SK-N-SH treated with all-trans-retinoic acid at 6 μM for 48 hours (cell line): Measurements from ENCODE around the gene NCK2.

Experiments
- ATAC-seq: fragments of 200-7000 bp; cut with Tn5 transposase; 3 replicates; pipeline ENCODE4 v1.9.1; 2020; ENCODE audit warnings: mild to moderate bottlenecking, moderate library complexity
- ARNTL ChIP-seq: fragments of 450-650 bp; formaldehyde crosslinking; IDR thresholded peaks from 2 replicates; pipeline ENCODE4 v1.5.0; 2020; ENCODE audit warnings: low read depth, mild to moderate bottlenecking, moderate library complexity, borderline replicate concordance
- BACH2 ChIP-seq: fragments of 250-450 bp; sonication (Bioruptor Pico); IDR thresholded peaks from 2 replicates; pipeline ENCODE4 v1.9.0; 2021; ENCODE audit warnings: mild to moderate bottlenecking, borderline replicate concordance
- CREB5 ChIP-seq: fragments of 250-450 bp; sonication (Bioruptor Pico); IDR thresholded peaks from 2 replicates; pipeline ENCODE4 v1.5.1; 2020; ENCODE audit warnings: low read depth, mild to moderate bottlenecking, moderate library complexity
- CSDC2 ChIP-seq: fragments of 250-450 bp; sonication (Bioruptor Pico); IDR thresholded peaks from 2 replicates; pipeline ENCODE4 v1.5.0; 2020; ENCODE audit warnings: mild to moderate bottlenecking, moderate library complexity
- CSRNP3 ChIP-seq: fragments of 250-450 bp; sonication (Bioruptor Pico); IDR thresholded peaks from 2 replicates; pipeline ENCODE4 v1.5.1; 2021; ENCODE audit warnings: mild to moderate bottlenecking, moderate library complexity
- ESRRG ChIP-seq: fragments of 250-450 bp; sonication (Bioruptor Pico); IDR thresholded peaks from 2 replicates; pipeline ENCODE4 v1.6.1; 2021; ENCODE audit warnings: mild to moderate bottlenecking
- ISL1 ChIP-seq: fragments of 250-450 bp; sonication (Bioruptor Pico); IDR thresholded peaks from 2 replicates; pipeline ENCODE4 v2.1.2; 2022; ENCODE audit warnings: mild to moderate bottlenecking, moderate library complexity
- OSR1 ChIP-seq: fragments of 250-450 bp; sonication (Bioruptor Pico); IDR thresholded peaks from 2 replicates; pipeline ENCODE4 v1.8.0; 2022; ENCODE audit warnings: moderate library complexity, mild to moderate bottlenecking, inconsistent platforms
- PATZ1 ChIP-seq: fragments of 250-450 bp; sonication (Bioruptor Pico); IDR thresholded peaks from 2 replicates; pipeline ENCODE4 v1.8.0; 2020; ENCODE audit warnings: mild to moderate bottlenecking, moderate library complexity, borderline replicate concordance
- POU6F1 ChIP-seq: fragments of 250-450 bp; sonication (Bioruptor Pico); IDR thresholded peaks from 2 replicates; pipeline ENCODE4 v1.8.0; 2021; ENCODE audit warnings: low read depth, mild to moderate bottlenecking, moderate library complexity, borderline replicate concordance
- PPARA ChIP-seq: fragments of 250-450 bp; sonication (Bioruptor Pico); IDR thresholded peaks from 2 replicates; pipeline ENCODE4 v1.5.0; 2020; ENCODE audit warnings: mild to moderate bottlenecking, borderline replicate concordance
- RARB ChIP-seq: fragments of 250-450 bp; sonication (Bioruptor Pico); IDR thresholded peaks from 2 replicates; pipeline ENCODE4 v1.8.0; 2021; ENCODE audit warnings: mild to moderate bottlenecking, moderate library complexity
- SNAI2 ChIP-seq: fragments of 250-450 bp; sonication (Bioruptor Pico); IDR thresholded peaks from 2 replicates; pipeline ENCODE4 v1.5.0; 2020; ENCODE audit warnings: mild to moderate bottlenecking, moderate library complexity
- TCF4 ChIP-seq: fragments of 250-450 bp; sonication (Bioruptor Pico); IDR thresholded peaks from 2 replicates; pipeline ENCODE4 v1.8.0; 2021; ENCODE audit warnings: mild to moderate bottlenecking, moderate library complexity, borderline replicate concordance
- TOX ChIP-seq: fragments of 250-450 bp; sonication (Bioruptor Pico); IDR thresholded peaks from 2 replicates; pipeline ENCODE4 v1.8.0; 2021; ENCODE audit warnings: mild to moderate bottlenecking, moderate library complexity, borderline replicate concordance
- TSHZ2 ChIP-seq: fragments of 250-450 bp; sonication (Bioruptor Pico); IDR thresholded peaks from 2 replicates; pipeline ENCODE4 v1.5.0; 2020; ENCODE audit warnings: mild to moderate bottlenecking, moderate library complexity
- ZC3H10 ChIP-seq: fragments of 250-450 bp; sonication (Bioruptor Pico); IDR thresholded peaks from 2 replicates; pipeline ENCODE4 v1.5.1; 2021; ENCODE audit warnings: mild to moderate bottlenecking, moderate library complexity
- ZFP3 ChIP-seq: fragments of 250-450 bp; sonication (Bioruptor Pico); IDR thresholded peaks from 2 replicates; pipeline ENCODE4 v1.5.0; 2020; ENCODE audit warnings: mild to moderate bottlenecking, moderate library complexity
- ZFP30 ChIP-seq: fragments of 450-650 bp; formaldehyde crosslinking; IDR thresholded peaks from 2 replicates; pipeline ENCODE4 v1.5.0; 2022; ENCODE audit warnings: mild to moderate bottlenecking, moderate library complexity
- ZNF565 ChIP-seq: fragments of 450-650 bp; formaldehyde crosslinking; conservative IDR thresholded peaks from 2 replicates; pipeline ENCODE4 v1.5.0; 2020; ENCODE audit warnings: low read depth, mild to moderate bottlenecking, moderate library complexity
- ZNF70 ChIP-seq: fragments of 450-650 bp; formaldehyde crosslinking; IDR thresholded peaks from 2 replicates; pipeline ENCODE4 v1.5.0; 2020; ENCODE audit warnings: mild to moderate bottlenecking, moderate library complexity
- ZNF8 ChIP-seq: fragments of 450-650 bp; formaldehyde crosslinking; IDR thresholded peaks from 2 replicates; pipeline ENCODE4 v1.5.0; 2020; ENCODE audit warnings: mild to moderate bottlenecking, moderate library complexity

Gene NCK2

GRCh38 chr2:105722726-105723297 is 21.9 kb upstream of the NCK2 start:
- ATAC-seq: no peak
- TF ChIP-seq TSHZ2 (CRISPR knock-in tag) (no peak), PPARA (no peak), ZNF70 (CRISPR knock-in tag) (no peak), ZFP3 (CRISPR knock-in tag) (no peak), RARB (CRISPR knock-in tag) (no peak), ZFP30 (no peak), OSR1 (CRISPR knock-in tag) (no peak), ARNTL (CRISPR knock-in tag) (no peak), POU6F1 (CRISPR knock-in tag) (no peak)

- ATAC-seq: no peak
- TF ChIP-seq RARB (CRISPR knock-in tag): no peak
- TF ChIP-seq PPARA: no peak
- no peak for TF ChIP-seq ZFP30
- TF ChIP-seq CSRNP3 (CRISPR knock-in tag): no peak
- no peak for TF ChIP-seq SNAI2 (CRISPR knock-in tag)
- no peak for TF ChIP-seq POU6F1 (CRISPR knock-in tag)
- no peak for TF ChIP-seq ESRRG (CRISPR knock-in tag)
- no peak for TF ChIP-seq PATZ1
- TF ChIP-seq ISL1 (CRISPR knock-in tag): no peak
- TF ChIP-seq OSR1 (CRISPR knock-in tag): no peak
- no peak for TF ChIP-seq ZNF8
- no peak for TF ChIP-seq CREB5 (CRISPR knock-in tag)
- TF ChIP-seq ZNF565 (CRISPR knock-in tag): no peak
- TF ChIP-seq ZFP3 (CRISPR knock-in tag): no peak
- TF ChIP-seq ZC3H10 (CRISPR knock-in tag): no peak
- TF ChIP-seq TOX: no peak
- TF ChIP-seq TCF4: no peak
Measured at GRCh38 chr2:105723431-105723830, 21.3 kb upstream of the NCK2 start.

- TF ChIP-seq TCF4 (no peak), BACH2 (CRISPR knock-in tag) (no peak), POU6F1 (CRISPR knock-in tag) (no peak), PATZ1 (no peak), CSDC2 (CRISPR knock-in tag) (no peak), ESRRG (CRISPR knock-in tag) (no peak), ZFP30 (no peak)
- no peak for ATAC-seq
Measured at GRCh38 chr2:105725388-105725787, 19.3 kb upstream of the NCK2 start.
